HFF-Myc (cell line): ENCODE results near the gene TSHB.

Experiments used
- DNase-seq: peaks from one replicate; pipeline ENCODE4 v3.0.0-alpha.2; 2011; ENCODE audit warnings: low read depth; ENCODE audit errors: extremely low read depth
- H3K4me3 ChIP-seq: replicated peaks from 2 replicates; pipeline ENCODE4 v1.5.1; 2011; ENCODE audit warnings: low read depth, mild to moderate bottlenecking, control low read depth, low read length
- TF ChIP-seq, protein P1 (sequence below): IDR thresholded peaks from 2 replicates; pipeline ENCODE4 v1.5.1; 2012; ENCODE audit warnings: mild to moderate bottlenecking, low read depth, low read length, control low read depth; ENCODE audit errors: missing control alignments

The TSHB gene

DNA sequence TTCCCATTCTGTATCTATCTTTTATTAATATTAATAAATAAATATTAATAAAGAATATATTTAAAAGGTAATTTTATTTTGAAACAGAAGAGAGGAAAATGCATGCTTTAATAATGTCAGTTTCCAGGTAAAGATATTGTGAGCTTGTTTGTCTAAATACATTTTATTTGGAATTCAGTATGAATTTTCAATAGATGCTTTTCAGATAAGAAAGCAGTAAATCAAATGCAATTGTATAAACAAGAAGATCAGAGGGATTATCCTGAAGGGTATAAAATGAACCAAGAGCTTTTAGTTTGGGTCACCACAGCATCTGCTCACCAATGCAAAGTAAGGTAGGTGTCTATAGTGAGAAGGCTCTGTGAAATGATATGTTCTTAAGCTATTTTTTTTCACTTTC is at the start of gene TSHB:
TSHB (plus strand) TSS at position 301 of the 400 bp plus-strand sequence. CDS start 3,537 bp downstream, outside the sequence.
- H3K4me3 ChIP-seq: no peak within 1 kb of the TSS
- no peak for DNase-seq
- TF ChIP-seq, protein P1, sequence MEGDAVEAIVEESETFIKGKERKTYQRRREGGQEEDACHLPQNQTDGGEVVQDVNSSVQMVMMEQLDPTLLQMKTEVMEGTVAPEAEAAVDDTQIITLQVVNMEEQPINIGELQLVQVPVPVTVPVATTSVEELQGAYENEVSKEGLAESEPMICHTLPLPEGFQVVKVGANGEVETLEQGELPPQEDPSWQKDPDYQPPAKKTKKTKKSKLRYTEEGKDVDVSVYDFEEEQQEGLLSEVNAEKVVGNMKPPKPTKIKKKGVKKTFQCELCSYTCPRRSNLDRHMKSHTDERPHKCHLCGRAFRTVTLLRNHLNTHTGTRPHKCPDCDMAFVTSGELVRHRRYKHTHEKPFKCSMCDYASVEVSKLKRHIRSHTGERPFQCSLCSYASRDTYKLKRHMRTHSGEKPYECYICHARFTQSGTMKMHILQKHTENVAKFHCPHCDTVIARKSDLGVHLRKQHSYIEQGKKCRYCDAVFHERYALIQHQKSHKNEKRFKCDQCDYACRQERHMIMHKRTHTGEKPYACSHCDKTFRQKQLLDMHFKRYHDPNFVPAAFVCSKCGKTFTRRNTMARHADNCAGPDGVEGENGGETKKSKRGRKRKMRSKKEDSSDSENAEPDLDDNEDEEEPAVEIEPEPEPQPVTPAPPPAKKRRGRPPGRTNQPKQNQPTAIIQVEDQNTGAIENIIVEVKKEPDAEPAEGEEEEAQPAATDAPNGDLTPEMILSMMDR: no peak

DNA sequence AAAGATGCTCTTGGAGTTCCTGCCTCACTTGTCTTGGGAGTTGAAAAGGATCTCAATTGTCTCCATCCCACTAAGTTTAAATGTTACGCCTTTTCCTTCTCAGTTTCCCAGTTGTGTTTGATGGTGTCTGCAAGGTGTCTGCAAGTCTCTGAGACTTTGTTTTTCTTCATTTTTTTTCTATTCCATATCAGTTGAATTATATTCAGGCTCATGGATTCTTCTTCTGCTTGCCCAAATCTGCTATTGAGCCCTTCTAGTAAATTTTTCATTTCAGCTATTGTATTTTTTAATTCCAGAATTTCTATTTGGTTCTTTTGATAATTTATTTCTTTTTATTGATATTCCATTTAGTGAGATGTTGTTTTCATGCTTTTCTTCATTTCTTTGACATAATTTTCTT is 47.4 kb upstream of the TSHB start:
- H3K4me3 ChIP-seq: no peak overlapping the region
- TF ChIP-seq, protein P1: no peak
- no peak for DNase-seq

DNA sequence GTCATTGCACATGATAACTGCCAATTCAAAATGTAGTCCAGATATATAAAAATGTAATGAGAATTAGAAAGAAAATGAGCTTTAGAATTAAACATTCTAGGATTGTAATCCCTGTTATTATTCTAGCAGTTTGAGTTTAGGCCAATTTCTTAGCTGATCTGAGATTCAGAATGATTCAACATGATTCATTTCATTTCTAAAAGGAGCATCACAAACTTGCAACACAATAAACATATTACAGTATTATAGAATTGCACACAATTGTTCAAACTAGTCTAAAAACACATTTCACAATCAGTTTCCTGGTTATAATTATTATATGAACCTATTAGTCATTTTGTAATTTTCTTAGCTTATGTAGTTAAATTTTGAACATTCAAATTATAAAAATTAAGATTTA is 43.3 kb upstream of the TSHB start:
- no peak for DNase-seq
- TF ChIP-seq, protein P1: no peak

DNA sequence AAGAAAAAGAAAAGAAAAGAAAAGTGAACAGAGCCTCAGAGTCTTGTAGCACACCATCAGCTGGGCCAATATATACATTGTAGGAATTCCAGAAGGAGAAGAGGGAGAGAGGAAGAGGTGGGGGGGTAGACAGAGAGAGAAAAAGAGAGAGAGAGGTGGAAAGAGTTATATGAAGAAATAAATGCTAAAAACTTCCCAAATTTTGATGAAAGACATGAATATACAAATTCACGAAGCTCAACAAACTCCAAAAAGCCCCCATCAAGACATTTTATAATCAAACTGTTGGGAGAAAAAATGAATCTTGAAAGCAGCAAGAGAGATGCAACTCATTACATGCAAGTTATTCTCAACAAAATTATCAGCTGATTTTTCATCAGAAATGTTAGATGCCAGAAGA is 41.5 kb upstream of the TSHB start:
- TF ChIP-seq, protein P1: no peak
- no peak overlapping the region for H3K4me3 ChIP-seq
- DNase-seq: no peak

More for the DNA sequence above, 43.3 kb upstream of the TSHB start:
- H3K4me3 ChIP-seq: no peak overlapping the region

DNA sequence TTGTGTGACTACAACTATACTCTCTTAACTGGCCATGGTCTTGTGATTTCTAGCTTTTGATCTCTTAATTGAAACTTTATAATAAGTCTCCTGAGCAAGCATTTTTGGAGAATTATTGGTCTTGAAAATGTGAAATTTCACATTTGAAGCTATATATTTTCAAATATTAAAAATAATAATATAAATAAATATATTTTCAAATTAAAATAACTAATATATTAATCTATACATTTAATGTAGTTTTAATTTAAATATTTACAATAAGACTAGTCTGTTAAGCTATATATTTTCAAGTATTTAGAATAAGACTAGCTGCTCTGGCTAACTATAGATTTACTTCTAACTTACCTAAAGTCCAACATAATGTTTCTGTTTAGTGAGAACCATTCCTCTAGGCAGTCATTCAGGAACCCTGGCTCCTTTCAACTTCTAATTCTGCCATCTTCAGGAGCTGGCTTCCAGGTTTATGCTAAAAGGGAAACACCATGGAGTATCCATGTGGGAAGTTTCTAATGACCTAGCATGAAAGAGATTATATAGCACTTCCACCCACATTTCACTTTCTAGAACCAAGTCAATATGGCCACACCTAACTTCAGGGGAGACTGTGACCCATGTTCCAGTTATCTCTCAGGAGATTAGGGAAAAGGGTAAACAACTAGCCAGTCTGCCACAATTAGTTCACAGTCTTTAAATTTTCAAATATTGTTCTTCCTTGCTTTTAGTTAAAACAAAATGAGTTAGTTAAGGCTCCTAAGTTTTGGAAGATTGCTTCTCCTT is 31.9 kb upstream of the TSHB start:
- DNase-seq: no peak
- no peak overlapping the region for H3K4me3 ChIP-seq
- TF ChIP-seq, protein P1: no peak

DNA sequence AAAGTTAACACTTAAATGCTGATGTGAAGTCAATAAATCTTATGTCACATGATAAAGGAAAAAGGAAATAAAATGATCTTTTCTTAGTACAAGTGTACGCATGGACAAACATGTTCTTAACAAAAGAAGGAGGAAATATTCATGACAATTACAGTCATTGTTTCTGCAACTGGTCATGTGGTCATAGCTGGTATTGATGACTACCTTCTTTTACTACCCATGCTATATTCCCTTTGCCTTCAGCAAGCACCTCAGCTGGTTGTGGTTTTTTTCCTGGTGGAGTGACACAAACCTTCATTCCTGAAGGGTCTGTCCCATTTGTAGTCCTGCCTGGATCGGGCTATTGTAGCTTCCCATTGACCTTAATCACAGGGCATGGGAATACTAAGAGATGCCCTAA is 23.4 kb upstream of the TSHB start:
- no peak overlapping the region for H3K4me3 ChIP-seq
- DNase-seq: no peak
- TF ChIP-seq, protein P1: no peak
